Testis (tissue), 2 donors: ENCODE data around the gene PSENEN.

Experiments used
- POLR2A ChIP-seq: fragments of 450-650 bp; IDR thresholded peaks from one replicate; pipeline ENCODE4 v1.6.1; 2017; ENCODE audit warnings: antibody characterized with exemption, mild to moderate bottlenecking, moderate library complexity
- TF ChIP-seq, protein P1 (sequence below), 3 experiments: fragments of 450-650 bp in 2 of 3; fragments of 200-600 bp in 1 of 3; sonication (generic) in 1 of 3; IDR thresholded peaks; one replicate each; pipeline ENCODE4 v1.5.1; 2016 to 2019; ENCODE audit warnings: antibody characterized with exemption in 3 of 3, mild to moderate bottlenecking in 2 of 3, moderate library complexity in 1 of 3

DNA sequence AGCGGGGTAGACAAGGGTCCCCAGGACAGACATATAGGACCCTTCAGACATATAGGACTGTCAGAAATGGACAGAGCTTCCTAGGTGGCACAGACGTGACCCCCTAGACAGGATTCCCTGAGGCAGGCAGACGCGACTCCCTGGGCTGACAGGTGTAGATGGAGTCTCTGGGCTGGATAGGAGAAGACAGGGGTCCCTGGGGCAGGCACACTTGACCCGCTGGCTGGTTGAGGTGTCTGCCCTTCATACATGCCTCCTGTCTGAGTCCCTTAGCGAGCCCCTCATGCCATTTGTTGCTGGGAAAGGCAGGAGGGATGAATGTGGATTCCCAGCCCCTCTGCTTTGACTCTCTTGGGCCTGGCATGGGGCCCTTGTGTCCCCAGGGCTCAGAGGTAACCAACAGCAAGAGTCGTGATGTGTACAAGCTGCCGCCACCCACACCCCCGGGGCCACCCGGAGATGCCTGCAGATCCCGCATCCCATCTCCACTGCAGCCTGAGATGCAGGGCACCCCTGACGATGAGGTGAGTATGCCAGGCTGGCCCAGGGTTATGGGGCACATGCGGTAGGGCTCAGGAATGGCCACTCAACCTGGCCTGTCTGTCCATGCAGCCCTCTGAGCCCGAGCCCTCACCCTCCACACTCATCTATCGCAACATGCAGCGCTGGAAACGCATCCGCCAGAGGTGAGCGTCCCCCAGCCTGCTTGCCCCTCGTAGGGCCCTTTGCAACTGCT is 8.4 kb downstream of the PSENEN start:
- TF ChIP-seq, protein P1, sequence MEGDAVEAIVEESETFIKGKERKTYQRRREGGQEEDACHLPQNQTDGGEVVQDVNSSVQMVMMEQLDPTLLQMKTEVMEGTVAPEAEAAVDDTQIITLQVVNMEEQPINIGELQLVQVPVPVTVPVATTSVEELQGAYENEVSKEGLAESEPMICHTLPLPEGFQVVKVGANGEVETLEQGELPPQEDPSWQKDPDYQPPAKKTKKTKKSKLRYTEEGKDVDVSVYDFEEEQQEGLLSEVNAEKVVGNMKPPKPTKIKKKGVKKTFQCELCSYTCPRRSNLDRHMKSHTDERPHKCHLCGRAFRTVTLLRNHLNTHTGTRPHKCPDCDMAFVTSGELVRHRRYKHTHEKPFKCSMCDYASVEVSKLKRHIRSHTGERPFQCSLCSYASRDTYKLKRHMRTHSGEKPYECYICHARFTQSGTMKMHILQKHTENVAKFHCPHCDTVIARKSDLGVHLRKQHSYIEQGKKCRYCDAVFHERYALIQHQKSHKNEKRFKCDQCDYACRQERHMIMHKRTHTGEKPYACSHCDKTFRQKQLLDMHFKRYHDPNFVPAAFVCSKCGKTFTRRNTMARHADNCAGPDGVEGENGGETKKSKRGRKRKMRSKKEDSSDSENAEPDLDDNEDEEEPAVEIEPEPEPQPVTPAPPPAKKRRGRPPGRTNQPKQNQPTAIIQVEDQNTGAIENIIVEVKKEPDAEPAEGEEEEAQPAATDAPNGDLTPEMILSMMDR (IDR thresholded peaks at IDR 0.05): no peak
- TF ChIP-seq POLR2A: no peak
